C4-2B (cell line): ENCODE results near the gene SLC35F3.

Experiments
- ZFX ChIP-seq: fragments of 450-650 bp; IDR thresholded peaks from 2 replicates; pipeline ENCODE4 v1.6.1; 2017
- TF ChIP-seq, protein P1 (sequence below): fragments of 450-650 bp; conservative IDR thresholded peaks from 2 replicates; pipeline ENCODE4 v1.5.1; 2017; ENCODE audit warnings: mild to moderate bottlenecking

DNA sequence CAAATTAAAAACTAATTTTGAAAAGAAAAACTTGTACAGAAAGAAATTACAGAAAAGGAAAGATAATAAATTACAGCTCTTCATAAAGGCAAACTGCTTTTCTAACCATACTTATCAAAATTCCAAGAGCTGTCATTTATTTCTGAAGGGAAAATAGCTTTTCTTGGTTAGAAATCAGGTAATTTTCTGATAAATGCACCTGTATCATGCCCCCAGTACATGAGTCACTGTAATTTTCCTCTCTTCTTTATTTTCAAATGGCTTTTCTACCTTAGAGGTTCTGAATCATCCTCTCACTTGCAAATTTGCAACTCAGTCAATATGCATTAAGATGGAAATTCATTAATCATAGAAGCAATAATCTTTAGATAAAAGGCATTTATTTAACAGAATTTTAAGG is 100.1 kb downstream of the SLC35F3 start:
- TF ChIP-seq, protein P1, sequence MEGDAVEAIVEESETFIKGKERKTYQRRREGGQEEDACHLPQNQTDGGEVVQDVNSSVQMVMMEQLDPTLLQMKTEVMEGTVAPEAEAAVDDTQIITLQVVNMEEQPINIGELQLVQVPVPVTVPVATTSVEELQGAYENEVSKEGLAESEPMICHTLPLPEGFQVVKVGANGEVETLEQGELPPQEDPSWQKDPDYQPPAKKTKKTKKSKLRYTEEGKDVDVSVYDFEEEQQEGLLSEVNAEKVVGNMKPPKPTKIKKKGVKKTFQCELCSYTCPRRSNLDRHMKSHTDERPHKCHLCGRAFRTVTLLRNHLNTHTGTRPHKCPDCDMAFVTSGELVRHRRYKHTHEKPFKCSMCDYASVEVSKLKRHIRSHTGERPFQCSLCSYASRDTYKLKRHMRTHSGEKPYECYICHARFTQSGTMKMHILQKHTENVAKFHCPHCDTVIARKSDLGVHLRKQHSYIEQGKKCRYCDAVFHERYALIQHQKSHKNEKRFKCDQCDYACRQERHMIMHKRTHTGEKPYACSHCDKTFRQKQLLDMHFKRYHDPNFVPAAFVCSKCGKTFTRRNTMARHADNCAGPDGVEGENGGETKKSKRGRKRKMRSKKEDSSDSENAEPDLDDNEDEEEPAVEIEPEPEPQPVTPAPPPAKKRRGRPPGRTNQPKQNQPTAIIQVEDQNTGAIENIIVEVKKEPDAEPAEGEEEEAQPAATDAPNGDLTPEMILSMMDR = no peak
- TF ChIP-seq ZFX = no peak
